Stimulated activated CD4-positive, alpha-beta T cell treated with anti-CD3 and anti-CD28 coated beads, Interleukin-4, amount 100 ng/mL, for 4 hours (primary cell): ENCODE measurements around the gene SPN.
"Not testable (repeated sequence)": the region's sequence is repeated elsewhere in the genome, so short reads cannot be mapped to it uniquely, and the experiment has no call there.

Experiments
- DNase-seq, 2 experiments: peaks; one replicate each; pipeline ENCODE4 v3.0.0-alpha.2; 2020

Gene SPN

GRCh38 chr16:29663016-29663806, at the start of gene SPN:
Gene SPN, plus strand, starts transcription at chr16:29663247. Its CDS starts 482 bp downstream, at chr16:29663729.
- DNase-seq = peak in 1 of 2 experiments; percentile 28

GRCh38 chr16:29613307-29614057, 49.6 kb upstream of the SPN start:
- DNase-seq = peak; percentile 92 to 96

GRCh38 chr16:29614691-29615314, 48.2 kb upstream of the SPN start:
- not testable (repeated sequence) for DNase-seq

GRCh38 chr16:29616127-29616526, 46.9 kb upstream of the SPN start:
- DNase-seq = not testable (repeated sequence)

- DNase-seq = peak in 1 of 2 experiments; percentile 27
Observed at GRCh38 chr16:29620591-29620990, 42.5 kb upstream of the SPN start.

- DNase-seq = not testable (repeated sequence)
Observed at GRCh38 chr16:29622738-29623137, 40.3 kb upstream of the SPN start.

- DNase-seq = not testable (repeated sequence)
Observed at GRCh38 chr16:29623253-29623652, 39.8 kb upstream of the SPN start.

GRCh38 chr16:29625114-29625513, 37.9 kb upstream of the SPN start:
- DNase-seq = not testable (repeated sequence)

- peak; percentile 35 to 69 for DNase-seq
Observed at GRCh38 chr16:29626778-29627331, 36.2 kb upstream of the SPN start.

GRCh38 chr16:29627661-29628075, 35.4 kb upstream of the SPN start:
- DNase-seq = not testable (repeated sequence)

GRCh38 chr16:29628707-29629106, 34.3 kb upstream of the SPN start:
- DNase-seq = not testable (repeated sequence)

- DNase-seq = not testable (repeated sequence)
Observed at GRCh38 chr16:29629318-29629717, 33.7 kb upstream of the SPN start.

GRCh38 chr16:29631658-29632057, 31.4 kb upstream of the SPN start:
- DNase-seq = not testable (repeated sequence)

GRCh38 chr16:29635902-29636301, 27.1 kb upstream of the SPN start:
- not testable (repeated sequence) for DNase-seq

- not testable (repeated sequence) for DNase-seq
Observed at GRCh38 chr16:29636368-29636767, 26.7 kb upstream of the SPN start.

GRCh38 chr16:29638751-29639150, 24.3 kb upstream of the SPN start:
- DNase-seq = not testable (repeated sequence)

GRCh38 chr16:29641561-29641960, 21.5 kb upstream of the SPN start:
- no peak for DNase-seq

GRCh38 chr16:29643596-29643995, 19.5 kb upstream of the SPN start:
- DNase-seq = no peak

GRCh38 chr16:29644338-29644857, 18.6 kb upstream of the SPN start:
- DNase-seq = no peak

GRCh38 chr16:29644973-29645693, 17.9 kb upstream of the SPN start:
- DNase-seq = no peak

GRCh38 chr16:29645694-29646187, 17.3 kb upstream of the SPN start:
- DNase-seq = no peak

GRCh38 chr16:29646947-29647346, 16.1 kb upstream of the SPN start:
- no peak for DNase-seq
